Astrocyte of the cerebellum (primary cell): ENCODE results near the gene NOTUM.

Experiments used
- DNase-seq: peaks from one replicate; pipeline ENCODE4 v3.0.0-alpha.2; 2011; ENCODE audit warnings: low read depth
- H3K4me3 ChIP-seq: 2 replicates; pipeline ENCODE4 v1.5.1; 2011; ENCODE audit warnings: mild to moderate bottlenecking, low read depth, low read length, moderate library complexity
- in situ Hi-C: cut with HindIII; loops from 2 replicates; pipeline ENCODE4 v1.10.0; 2017; ENCODE audit warnings: low sequenced_read_pairs
- TF ChIP-seq, protein P1 (sequence below): IDR thresholded peaks from 2 replicates; pipeline ENCODE4 v1.5.1; 2012; ENCODE audit warnings: low read length, low read depth, moderate library complexity, mild to moderate bottlenecking; ENCODE audit errors: missing control alignments

NOTUM gene

GRCh38 chr17:81911277-81911961 lies 49.6 kb downstream of the NOTUM start, which contains the start of gene PCYT2:
Gene PCYT2 (minus strand): TSS chr17:81911399. CDS start chr17:81911355, 44 bp downstream.
- in situ Hi-C loops: no loop called here
- TF ChIP-seq, protein P1, sequence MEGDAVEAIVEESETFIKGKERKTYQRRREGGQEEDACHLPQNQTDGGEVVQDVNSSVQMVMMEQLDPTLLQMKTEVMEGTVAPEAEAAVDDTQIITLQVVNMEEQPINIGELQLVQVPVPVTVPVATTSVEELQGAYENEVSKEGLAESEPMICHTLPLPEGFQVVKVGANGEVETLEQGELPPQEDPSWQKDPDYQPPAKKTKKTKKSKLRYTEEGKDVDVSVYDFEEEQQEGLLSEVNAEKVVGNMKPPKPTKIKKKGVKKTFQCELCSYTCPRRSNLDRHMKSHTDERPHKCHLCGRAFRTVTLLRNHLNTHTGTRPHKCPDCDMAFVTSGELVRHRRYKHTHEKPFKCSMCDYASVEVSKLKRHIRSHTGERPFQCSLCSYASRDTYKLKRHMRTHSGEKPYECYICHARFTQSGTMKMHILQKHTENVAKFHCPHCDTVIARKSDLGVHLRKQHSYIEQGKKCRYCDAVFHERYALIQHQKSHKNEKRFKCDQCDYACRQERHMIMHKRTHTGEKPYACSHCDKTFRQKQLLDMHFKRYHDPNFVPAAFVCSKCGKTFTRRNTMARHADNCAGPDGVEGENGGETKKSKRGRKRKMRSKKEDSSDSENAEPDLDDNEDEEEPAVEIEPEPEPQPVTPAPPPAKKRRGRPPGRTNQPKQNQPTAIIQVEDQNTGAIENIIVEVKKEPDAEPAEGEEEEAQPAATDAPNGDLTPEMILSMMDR: no peak
- DNase-seq: peak; percentile 48
- peak within 1 kb of the TSS; percentile 64 for H3K4me3 ChIP-seq

GRCh38 chr17:81910840-81911276 lies 50.1 kb downstream of the NOTUM start:
- TF ChIP-seq, protein P1: no peak
- DNase-seq: no peak
- peak overlapping the region; percentile 64 for H3K4me3 ChIP-seq
- in situ Hi-C loops: no loop called here

GRCh38 chr17:81909966-81910839 lies 50.8 kb downstream of the NOTUM start:
- DNase-seq: no peak
- H3K4me3 ChIP-seq: peak overlapping the region; percentile 64
- in situ Hi-C loops: no loop called here
- TF ChIP-seq, protein P1: no peak

GRCh38 chr17:81909231-81909630 lies 51.8 kb downstream of the NOTUM start:
- in situ Hi-C loops: no loop called here
- H3K4me3 ChIP-seq: no peak overlapping the region
- TF ChIP-seq, protein P1: no peak
- no peak for DNase-seq

- TF ChIP-seq, protein P1: no peak
- in situ Hi-C loops: no loop called here
- H3K4me3 ChIP-seq: no peak overlapping the region
- no peak for DNase-seq
Measured at GRCh38 chr17:81908793-81909192, 52.2 kb downstream of the NOTUM start.

DNA sequence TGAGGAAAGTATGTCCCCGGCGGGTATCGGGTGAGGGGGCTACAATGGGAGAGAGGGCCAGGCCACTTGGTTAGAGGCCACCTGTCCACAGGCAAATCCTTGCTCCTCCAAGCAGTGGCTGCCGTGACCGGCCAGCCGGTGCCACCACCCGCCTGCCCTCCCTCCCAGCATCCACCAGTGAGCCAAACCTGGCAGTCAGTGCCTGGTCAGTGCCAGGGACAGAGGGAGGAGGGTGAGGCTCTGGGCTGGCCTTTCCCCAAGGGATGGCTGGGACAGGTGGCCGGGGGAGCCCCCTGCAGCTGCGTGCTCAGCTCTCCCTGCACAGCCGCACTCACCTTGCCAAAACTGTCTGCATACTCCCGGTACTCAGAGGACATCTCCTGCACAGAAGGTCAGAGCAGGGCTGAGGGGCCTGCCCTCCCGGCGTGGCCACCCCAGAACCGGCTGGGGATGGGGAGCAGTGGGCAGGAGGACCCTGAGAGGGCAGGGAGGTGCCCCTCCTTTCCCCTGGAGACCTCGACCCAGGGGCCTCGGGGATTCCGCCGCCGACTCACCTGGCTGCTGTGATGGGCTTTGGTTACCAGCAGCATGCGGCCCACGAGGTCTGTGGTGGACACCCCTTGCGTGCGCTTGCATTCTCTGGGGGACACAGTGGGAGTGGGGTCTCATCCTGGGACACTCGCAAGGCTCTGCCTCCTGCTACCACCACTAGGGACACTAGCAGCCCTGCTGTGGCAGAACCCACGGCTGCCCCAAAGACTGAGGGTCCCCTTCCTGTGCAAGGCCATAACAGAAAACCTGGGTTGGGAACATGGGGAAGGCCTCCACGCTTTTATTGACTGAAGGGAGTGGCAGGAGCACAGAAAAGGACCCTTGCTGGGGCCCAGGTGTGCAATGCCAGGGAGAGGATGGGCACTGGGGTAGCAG lies 53.5 kb downstream of the NOTUM start:
- in situ Hi-C loops: no loop called here
- TF ChIP-seq, protein P1: no peak
- no peak overlapping the region for H3K4me3 ChIP-seq
- DNase-seq: no peak
